Dendritic cell treated with granulocyte-macrophage colony-stimulating factor and Interleukin-4, amounts not matched to agents 40 ng/mL and 50 ng/mL, for 4 days (primary cell): ENCODE results near the gene LDB2.
"Not testable (repeated sequence)": the region's sequence is repeated elsewhere in the genome, so short reads cannot be mapped to it uniquely, and the experiment has no call there.

Source experiments
- H3K27ac Mint-ChIP-seq: one replicate; pipeline ENCODE4 v1.8.0; 2022; ENCODE audit warnings: mild to moderate bottlenecking, mixed read lengths
- H3K27me3 Mint-ChIP-seq: one replicate; pipeline ENCODE4 v1.8.0; 2022; ENCODE audit warnings: mild to moderate bottlenecking, mixed read lengths
- H3K36me3 Mint-ChIP-seq: one replicate; pipeline ENCODE4 v1.8.0; 2022; ENCODE audit warnings: low read depth, mixed read lengths
- H3K4me1 Mint-ChIP-seq: one replicate; pipeline ENCODE4 v1.8.0; 2022; ENCODE audit warnings: low read depth, mixed read lengths
- H3K4me3 Mint-ChIP-seq: one replicate; pipeline ENCODE4 v1.8.0; 2022; ENCODE audit warnings: mild to moderate bottlenecking, moderate library complexity, mixed read lengths
- H3K9me3 Mint-ChIP-seq: one replicate; pipeline ENCODE4 v1.8.0; 2022; ENCODE audit warnings: mixed read lengths
- intact Hi-C: fragments of 100-400 bp; cut with micrococcal nuclease; formaldehyde crosslinking; loops from one replicate; pipeline ENCODE4 v1.15.0; 2022

LDB2 gene

GRCh38 chr4:16545656-16546055 lies 352.8 kb downstream of the LDB2 start:
- no peaks in the 10 kb centered on the region for H3K4me1 Mint-ChIP-seq
- H3K27me3 Mint-ChIP-seq: peaks cover 1% of the 10 kb centered on the region
- H3K27ac Mint-ChIP-seq: no peak overlapping the region
- intact Hi-C loops: no loop called here
- no peaks in the 10 kb centered on the region for H3K9me3 Mint-ChIP-seq
- no peaks in the 10 kb centered on the region for H3K36me3 Mint-ChIP-seq
- no peak overlapping the region for H3K4me3 Mint-ChIP-seq

- no peak overlapping the region for H3K27ac Mint-ChIP-seq
- intact Hi-C loops: no loop called here
- H3K4me3 Mint-ChIP-seq: no peak overlapping the region
- no peaks in the 10 kb centered on the region for H3K4me1 Mint-ChIP-seq
- no peaks in the 10 kb centered on the region for H3K9me3 Mint-ChIP-seq
- peaks cover 1% of the 10 kb centered on the region for H3K27me3 Mint-ChIP-seq
- H3K36me3 Mint-ChIP-seq: no peaks in the 10 kb centered on the region
Observed at GRCh38 chr4:16544869-16545268, 353.6 kb downstream of the LDB2 start.

GRCh38 chr4:16544251-16544721 lies 354.2 kb downstream of the LDB2 start:
- Mint-ChIP-seq H3K9me3 (no peaks in the 10 kb centered on the region), H3K4me3 (no peak overlapping the region), H3K27ac (no peak overlapping the region), H3K36me3 (no peaks in the 10 kb centered on the region), H3K27me3 (peaks cover 1% of the 10 kb centered on the region), H3K4me1 (no peaks in the 10 kb centered on the region)
- intact Hi-C loops: no loop called here

DNA sequence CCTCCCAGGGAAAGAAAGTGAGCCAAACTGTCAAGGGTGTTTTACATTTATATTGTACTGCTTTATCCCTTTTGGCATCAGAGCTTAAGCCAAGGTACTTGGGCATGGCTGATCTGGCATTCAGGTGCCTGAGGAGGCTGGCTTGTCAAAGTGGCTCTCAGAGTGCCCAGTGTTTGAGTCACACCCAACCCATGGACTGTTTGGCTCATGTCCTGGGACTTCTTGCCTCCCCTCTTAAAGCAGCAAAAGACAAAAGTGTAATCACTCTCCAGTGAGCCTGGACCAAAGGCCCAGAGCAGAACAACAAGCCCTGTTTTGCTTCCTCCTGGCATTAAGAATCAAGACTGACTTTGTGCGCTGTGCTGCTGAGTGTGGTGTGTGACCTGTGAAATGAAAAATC lies 360.5 kb downstream of the LDB2 start:
- Mint-ChIP-seq H3K4me3 (no peak overlapping the region), H3K36me3 (no peaks in the 10 kb centered on the region), H3K27me3 (no peaks in the 10 kb centered on the region), H3K27ac (no peak overlapping the region), H3K9me3 (no peaks in the 10 kb centered on the region), H3K4me1 (peaks cover 6% of the 10 kb centered on the region)
- intact Hi-C loops: no loop called here

GRCh38 chr4:16532240-16532970 lies 366.0 kb downstream of the LDB2 start:
- Mint-ChIP-seq H3K4me3 (no peak overlapping the region), H3K27ac (no peak overlapping the region), H3K36me3 (no peaks in the 10 kb centered on the region), H3K27me3 (no peaks in the 10 kb centered on the region), H3K9me3 (no peaks in the 10 kb centered on the region), H3K4me1 (peaks cover 14% of the 10 kb centered on the region)
- intact Hi-C loops: no loop called here

GRCh38 chr4:16530688-16531635 lies 367.5 kb downstream of the LDB2 start:
- no peaks in the 10 kb centered on the region for H3K9me3 Mint-ChIP-seq
- H3K4me1 Mint-ChIP-seq: peaks cover 8% of the 10 kb centered on the region
- no peak overlapping the region for H3K4me3 Mint-ChIP-seq
- H3K27me3 Mint-ChIP-seq: no peaks in the 10 kb centered on the region
- H3K27ac Mint-ChIP-seq: no peak overlapping the region
- intact Hi-C loops: no loop called here
- no peaks in the 10 kb centered on the region for H3K36me3 Mint-ChIP-seq

DNA sequence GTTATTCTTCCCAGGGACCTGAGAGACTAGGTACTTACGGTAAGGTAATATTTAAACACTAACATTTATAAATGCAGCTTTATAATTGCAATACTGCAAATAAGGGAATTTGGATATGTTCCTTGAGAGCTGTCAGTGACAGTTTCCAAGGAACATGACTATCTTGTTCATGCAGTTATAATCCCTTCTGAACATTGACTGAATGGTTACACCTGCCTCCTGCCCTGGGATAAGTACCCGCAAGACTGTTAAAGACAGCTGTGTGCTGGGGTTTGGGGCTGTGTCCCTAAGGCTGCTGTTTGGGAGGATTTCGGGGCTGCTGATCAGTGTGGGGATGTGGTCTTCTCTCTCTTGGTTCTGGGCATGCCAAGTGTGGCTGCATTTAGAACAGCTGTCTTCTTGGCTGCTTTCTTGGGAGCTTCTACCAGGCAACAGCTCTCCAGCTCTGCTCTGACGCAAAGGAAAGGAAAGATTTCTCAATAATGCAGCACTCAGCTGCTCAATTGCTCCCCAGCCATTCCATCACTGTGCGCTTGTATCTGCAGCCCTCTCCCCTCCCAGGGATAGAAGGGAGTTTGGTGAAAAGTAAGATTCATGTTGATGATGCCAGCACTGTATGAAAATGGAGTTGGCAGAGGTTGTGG lies 373.4 kb downstream of the LDB2 start:
- Mint-ChIP-seq H3K27me3 (no peaks in the 10 kb centered on the region), H3K4me3 (no peak overlapping the region), H3K4me1 (no peaks in the 10 kb centered on the region), H3K9me3 (no peaks in the 10 kb centered on the region), H3K27ac (no peak overlapping the region), H3K36me3 (no peaks in the 10 kb centered on the region)
- intact Hi-C loops: no loop called here

DNA sequence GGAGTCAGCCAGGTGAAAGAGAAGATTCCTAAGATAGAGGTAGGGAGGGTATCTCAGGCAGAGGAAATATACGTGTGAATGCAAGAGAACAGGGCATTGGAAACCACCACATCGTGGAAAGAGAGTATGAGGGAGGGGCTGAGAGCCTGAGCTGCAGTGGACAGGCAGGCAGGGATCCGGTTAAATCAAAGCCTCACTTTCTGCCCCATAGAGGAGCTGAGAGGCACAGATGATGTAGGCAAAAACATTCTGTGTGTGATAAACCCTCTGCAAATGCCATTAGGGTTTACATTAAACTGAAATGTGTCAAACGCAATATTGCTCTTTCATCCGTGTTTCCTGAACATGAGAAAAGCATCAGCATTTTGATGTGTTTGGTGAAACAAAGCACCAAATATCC lies 374.0 kb downstream of the LDB2 start:
- Mint-ChIP-seq H3K36me3 (no peaks in the 10 kb centered on the region), H3K27me3 (no peaks in the 10 kb centered on the region), H3K9me3 (no peaks in the 10 kb centered on the region), H3K27ac (no peak overlapping the region), H3K4me3 (no peak overlapping the region), H3K4me1 (no peaks in the 10 kb centered on the region)
- intact Hi-C loops: no loop called here

DNA sequence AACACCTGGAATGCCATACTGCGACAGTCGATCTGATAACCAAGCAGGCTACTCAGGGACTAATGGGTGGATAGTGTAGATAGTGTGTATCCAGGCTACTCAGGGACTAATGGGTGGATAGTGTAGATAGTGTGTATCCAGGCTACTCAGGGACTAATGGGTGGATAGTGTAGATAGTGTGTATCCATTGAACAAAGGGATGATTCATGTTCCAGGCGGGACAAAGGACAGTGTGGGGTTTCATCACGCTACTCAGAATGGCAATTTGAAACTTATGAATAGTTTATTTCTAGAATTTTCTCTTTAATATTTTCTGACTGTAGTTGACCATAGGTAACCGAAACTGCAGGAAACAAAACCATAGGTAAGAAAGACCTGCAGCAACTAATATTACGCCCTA lies 374.9 kb downstream of the LDB2 start:
- H3K9me3 Mint-ChIP-seq, H3K27ac Mint-ChIP-seq, H3K36me3 Mint-ChIP-seq, H3K27me3 Mint-ChIP-seq, H3K4me1 Mint-ChIP-seq, H3K4me3 Mint-ChIP-seq, intact Hi-C loops: not testable (repeated sequence)

DNA sequence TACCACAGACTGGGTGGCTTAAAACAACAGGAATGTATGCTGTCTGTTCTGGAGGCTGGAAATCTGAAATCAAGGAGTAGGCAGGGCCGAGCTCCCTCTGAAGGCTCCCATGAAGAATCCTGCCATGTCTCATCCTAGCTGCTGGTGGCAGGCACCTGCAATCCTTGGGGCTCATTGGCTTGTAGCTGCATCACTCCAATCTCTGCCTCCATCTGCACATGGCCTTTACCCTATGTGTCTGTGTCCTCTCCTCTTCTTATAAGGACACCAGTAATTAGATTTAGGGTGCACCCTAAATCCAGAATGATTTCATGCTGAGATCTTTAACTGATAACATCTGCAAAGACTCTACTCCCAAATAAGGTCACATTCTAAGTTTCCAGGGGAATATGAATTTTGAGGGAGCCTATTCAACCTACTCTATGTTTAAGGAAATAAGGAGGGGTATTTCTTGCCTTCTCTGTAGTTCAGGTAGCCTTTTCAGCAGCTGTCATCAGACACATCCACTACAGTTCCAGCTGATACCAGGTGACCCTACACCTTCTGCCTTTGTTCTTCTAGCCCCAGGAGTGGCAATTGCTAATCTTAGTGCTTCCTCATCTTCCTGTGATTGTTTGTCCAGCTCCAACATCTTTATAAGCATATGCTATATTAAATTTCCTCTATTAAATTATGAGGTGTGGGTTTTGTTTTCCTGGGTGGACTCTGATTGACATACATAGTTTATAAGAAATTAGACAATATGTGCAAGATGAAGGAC lies 377.1 kb downstream of the LDB2 start:
- Mint-ChIP-seq H3K4me3 (no peak overlapping the region), H3K27me3 (no peaks in the 10 kb centered on the region), H3K27ac (no peak overlapping the region), H3K4me1 (no peaks in the 10 kb centered on the region), H3K36me3 (no peaks in the 10 kb centered on the region), H3K9me3 (no peaks in the 10 kb centered on the region)
- intact Hi-C loops: no loop called here

DNA sequence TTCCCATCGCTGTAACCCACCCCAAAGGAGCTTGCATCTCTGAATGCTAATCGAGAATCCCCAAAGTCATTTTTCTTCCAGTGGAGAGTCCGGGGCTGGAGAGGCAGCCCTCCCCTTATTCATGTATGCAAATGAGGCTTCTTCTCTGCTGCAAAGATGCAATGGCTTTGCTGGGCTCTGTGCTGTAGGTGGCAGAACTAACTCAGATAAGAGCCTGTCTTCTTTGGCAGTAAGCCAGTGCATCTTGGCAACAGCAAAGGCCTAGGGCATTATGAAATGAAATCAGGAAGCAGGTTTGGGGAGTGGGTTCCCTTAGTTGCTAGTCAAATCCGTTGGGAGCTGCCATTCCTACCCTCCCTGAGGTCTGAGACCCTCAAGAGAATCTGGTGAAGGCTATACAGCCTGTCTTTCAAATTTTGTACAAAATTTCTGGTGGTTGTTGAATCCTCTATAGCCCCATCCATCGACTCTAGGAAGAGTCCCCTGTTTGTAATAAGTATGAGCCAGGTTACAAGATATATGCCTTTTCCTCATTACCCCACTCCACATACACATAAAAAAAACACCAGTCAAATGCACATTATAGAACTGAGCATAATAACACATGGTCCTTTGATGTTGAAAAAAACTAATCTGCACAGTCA lies 381.5 kb downstream of the LDB2 start:
- Mint-ChIP-seq H3K9me3 (no peaks in the 10 kb centered on the region), H3K4me1 (no peaks in the 10 kb centered on the region), H3K27ac (no peak overlapping the region), H3K27me3 (no peaks in the 10 kb centered on the region), H3K36me3 (no peaks in the 10 kb centered on the region), H3K4me3 (no peak overlapping the region)
- intact Hi-C loops: no loop called here

GRCh38 chr4:16513876-16514275 lies 384.6 kb downstream of the LDB2 start:
- Mint-ChIP-seq H3K36me3 (no peaks in the 10 kb centered on the region), H3K9me3 (no peaks in the 10 kb centered on the region), H3K27me3 (no peaks in the 10 kb centered on the region), H3K27ac (no peak overlapping the region), H3K4me1 (no peaks in the 10 kb centered on the region), H3K4me3 (no peak overlapping the region)
- intact Hi-C loops: no loop called here

DNA sequence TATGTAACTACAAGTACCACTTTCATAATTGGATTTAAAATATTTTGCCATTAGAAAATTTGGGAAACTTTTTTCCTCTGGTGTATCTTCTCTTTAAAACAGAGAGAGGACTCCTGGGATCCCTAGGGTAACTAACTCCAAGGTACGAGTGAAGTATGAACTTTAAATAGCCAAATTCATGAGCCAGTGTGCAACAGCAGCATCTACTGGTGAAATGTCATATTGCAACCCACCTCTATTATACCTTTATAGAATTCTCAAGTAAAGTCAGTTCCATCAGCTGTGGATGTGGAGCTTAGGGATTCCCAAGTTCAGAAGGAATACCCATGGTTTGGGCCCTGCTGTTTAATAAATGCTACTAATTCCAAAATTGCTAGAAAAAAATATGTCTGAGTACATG lies 389.5 kb downstream of the LDB2 start:
- Mint-ChIP-seq H3K9me3 (no peaks in the 10 kb centered on the region), H3K4me1 (no peaks in the 10 kb centered on the region), H3K4me3 (no peak overlapping the region), H3K27me3 (no peaks in the 10 kb centered on the region), H3K27ac (no peak overlapping the region), H3K36me3 (no peaks in the 10 kb centered on the region)
- intact Hi-C loops: no loop called here
